Loucy (cell line): Measurements from ENCODE around the gene HMX2.

Experiments
- H2AFZ ChIP-seq: fragments of 200-600 bp; sonication (generic); 2 replicates; pipeline ENCODE4 v1.6.0; 2016; ENCODE audit warnings: antibody characterized with exemption, mild to moderate bottlenecking, low read length, moderate library complexity
- H3F3A ChIP-seq: fragments of 200-600 bp; 2 replicates; pipeline ENCODE4 v1.6.0; 2016; ENCODE audit warnings: antibody characterized with exemption, low read depth, mild to moderate bottlenecking
- H3K27me3 ChIP-seq: fragments of 200-600 bp; sonication (generic); 2 replicates; pipeline ENCODE4 v1.6.1; 2014; ENCODE audit warnings: low read length, mild to moderate bottlenecking; ENCODE audit not compliant: insufficient read depth, poor library complexity, severe bottlenecking
- H3K36me3 ChIP-seq: fragments of 200-600 bp; sonication (generic); 2 replicates; pipeline ENCODE4 v1.6.1; 2016; ENCODE audit warnings: low read length; ENCODE audit not compliant: insufficient read depth
- H3K4me1 ChIP-seq: fragments of 200-600 bp; sonication (generic); 2 replicates; pipeline ENCODE4 v1.5.1; 2014; ENCODE audit warnings: low read length, mild to moderate bottlenecking; ENCODE audit not compliant: insufficient read depth, poor library complexity, severe bottlenecking
- H3K4me2 ChIP-seq: fragments of 200-600 bp; sonication (generic); 2 replicates; pipeline ENCODE4 v1.6.0; 2014; ENCODE audit warnings: antibody characterized with exemption, low read length, low read depth, mild to moderate bottlenecking; ENCODE audit not compliant: poor library complexity, severe bottlenecking
- H3K4me3 ChIP-seq: fragments of 200-600 bp; sonication (generic); 2 replicates; pipeline ENCODE4 v1.5.1; 2014; ENCODE audit warnings: low read length, mild to moderate bottlenecking, mixed read lengths; ENCODE audit not compliant: poor library complexity, severe bottlenecking
- H3K79me2 ChIP-seq: fragments of 200-600 bp; sonication (generic); 2 replicates; pipeline ENCODE4 v1.6.1; 2014; ENCODE audit warnings: low read length; ENCODE audit not compliant: insufficient read depth
- H3K9ac ChIP-seq: fragments of 200-600 bp; sonication (generic); 2 replicates; pipeline ENCODE4 v1.6.0; 2014; ENCODE audit warnings: mild to moderate bottlenecking, low read depth, low read length, moderate library complexity; ENCODE audit not compliant: poor library complexity, severe bottlenecking
- H3K9me2 ChIP-seq: fragments of 200-600 bp; sonication (generic); replicated peaks from 2 replicates; pipeline ENCODE4 v1.6.1; 2016; ENCODE audit warnings: low read depth, low read length, mixed read lengths
- H3K9me3 ChIP-seq: fragments of 200-600 bp; sonication (generic); 2 replicates; pipeline ENCODE4 v1.6.1; 2014; ENCODE audit warnings: mild to moderate bottlenecking, antibody characterized with exemption, low read length, low read depth; ENCODE audit not compliant: insufficient read depth
- H4K20me1 ChIP-seq: fragments of 200-600 bp; sonication (generic); 2 replicates; pipeline ENCODE4 v1.6.0; 2014; ENCODE audit warnings: antibody characterized with exemption, low read length, mild to moderate bottlenecking; ENCODE audit not compliant: insufficient read depth, poor library complexity, severe bottlenecking
- EZH2phosphoT487 ChIP-seq: fragments of 200-600 bp; IDR thresholded peaks from 2 replicates; pipeline ENCODE4 v1.6.1; 2018; ENCODE audit warnings: antibody characterized with exemption, mild to moderate bottlenecking, moderate library complexity, borderline replicate concordance
- TF ChIP-seq, protein P1 (sequence below): fragments of 200-600 bp; sonication (generic); conservative IDR thresholded peaks from 2 replicates; pipeline ENCODE4 v1.5.1; 2014; ENCODE audit warnings: mild to moderate bottlenecking, antibody characterized with exemption, low read length

The HMX2 gene

GRCh38 chr10:123129618-123130271 is 18.2 kb upstream of the HMX2 start:
- Histone ChIP-seq H3K79me2 (no peaks in the 10 kb centered on the region), H2AFZ (no peak overlapping the region), H3K4me3 (no peak overlapping the region), H3K9me2 (no peaks in the 10 kb centered on the region), H3K36me3 (no peaks in the 10 kb centered on the region), H3F3A (no peaks in the 10 kb centered on the region), H3K4me2 (no peak overlapping the region), H3K9ac (no peak overlapping the region), H3K4me1 (peaks cover 7% of the 10 kb centered on the region), H3K27me3 (no peaks in the 10 kb centered on the region), H4K20me1 (no peaks in the 10 kb centered on the region), H3K9me3 (no peaks in the 10 kb centered on the region)
- no peak for TF ChIP-seq EZH2phosphoT487
- TF ChIP-seq, protein P1, sequence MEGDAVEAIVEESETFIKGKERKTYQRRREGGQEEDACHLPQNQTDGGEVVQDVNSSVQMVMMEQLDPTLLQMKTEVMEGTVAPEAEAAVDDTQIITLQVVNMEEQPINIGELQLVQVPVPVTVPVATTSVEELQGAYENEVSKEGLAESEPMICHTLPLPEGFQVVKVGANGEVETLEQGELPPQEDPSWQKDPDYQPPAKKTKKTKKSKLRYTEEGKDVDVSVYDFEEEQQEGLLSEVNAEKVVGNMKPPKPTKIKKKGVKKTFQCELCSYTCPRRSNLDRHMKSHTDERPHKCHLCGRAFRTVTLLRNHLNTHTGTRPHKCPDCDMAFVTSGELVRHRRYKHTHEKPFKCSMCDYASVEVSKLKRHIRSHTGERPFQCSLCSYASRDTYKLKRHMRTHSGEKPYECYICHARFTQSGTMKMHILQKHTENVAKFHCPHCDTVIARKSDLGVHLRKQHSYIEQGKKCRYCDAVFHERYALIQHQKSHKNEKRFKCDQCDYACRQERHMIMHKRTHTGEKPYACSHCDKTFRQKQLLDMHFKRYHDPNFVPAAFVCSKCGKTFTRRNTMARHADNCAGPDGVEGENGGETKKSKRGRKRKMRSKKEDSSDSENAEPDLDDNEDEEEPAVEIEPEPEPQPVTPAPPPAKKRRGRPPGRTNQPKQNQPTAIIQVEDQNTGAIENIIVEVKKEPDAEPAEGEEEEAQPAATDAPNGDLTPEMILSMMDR: no peak

- peaks cover 7% of the 10 kb centered on the region for H3K4me1 ChIP-seq
- no peaks in the 10 kb centered on the region for H3K79me2 ChIP-seq
- H4K20me1 ChIP-seq: no peaks in the 10 kb centered on the region
- no peaks in the 10 kb centered on the region for H3K27me3 ChIP-seq
- no peaks in the 10 kb centered on the region for H3K36me3 ChIP-seq
- no peak for TF ChIP-seq EZH2phosphoT487
- TF ChIP-seq, protein P1: peak; percentile 92
- peak overlapping the region; percentile 60 for H3K4me3 ChIP-seq
- H3K4me2 ChIP-seq: peak overlapping the region; percentile 69
- H3K9me3 ChIP-seq: no peaks in the 10 kb centered on the region
- H3K9me2 ChIP-seq: no peaks in the 10 kb centered on the region
- H3K9ac ChIP-seq: no peak overlapping the region
- no peaks in the 10 kb centered on the region for H3F3A ChIP-seq
- H2AFZ ChIP-seq: peak overlapping the region; percentile 97
Observed at GRCh38 chr10:123132576-123133477, 15.1 kb upstream of the HMX2 start.

DNA sequence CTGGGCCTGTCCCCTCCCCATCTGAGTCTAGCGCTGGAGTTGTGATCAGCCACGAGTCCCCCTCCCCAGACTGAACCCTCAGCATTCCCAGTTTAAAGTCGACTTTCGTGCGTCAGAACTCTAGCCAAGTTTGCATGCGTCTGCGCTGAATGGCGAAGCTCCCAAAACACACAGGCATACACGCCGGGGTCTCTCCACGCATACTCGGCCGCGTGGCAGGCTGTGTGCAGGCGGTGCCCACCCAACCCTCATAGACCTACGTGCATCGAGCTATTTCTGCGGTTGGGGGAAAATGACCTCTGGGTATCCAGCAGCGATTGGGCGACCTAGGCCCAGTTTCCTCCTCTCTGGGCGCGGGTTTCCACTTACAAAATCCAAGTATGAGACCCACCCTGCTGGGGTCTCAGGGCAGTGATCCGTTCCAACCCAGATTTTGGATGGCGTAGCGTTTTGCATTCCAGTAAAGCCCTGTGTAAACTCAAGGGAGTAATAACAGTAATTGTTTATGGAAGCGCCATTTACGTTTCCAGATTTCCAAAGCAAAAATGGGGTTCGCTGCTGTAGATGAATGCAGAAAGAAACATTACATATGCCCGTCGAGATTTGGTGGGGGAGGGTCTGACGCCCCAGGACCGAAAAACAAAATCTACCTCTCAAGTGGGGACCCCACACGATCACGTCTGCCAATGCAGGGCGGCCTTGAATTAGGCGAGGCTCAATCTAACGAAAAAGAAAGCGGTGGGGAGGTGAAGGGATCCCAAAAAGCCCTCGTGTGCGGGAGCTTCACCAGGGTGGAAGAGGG is 14.2 kb upstream of the HMX2 start:
- no peaks in the 10 kb centered on the region for H3K36me3 ChIP-seq
- H3K4me1 ChIP-seq: peaks cover 7% of the 10 kb centered on the region
- peak overlapping the region; percentile 97; the same call in 1 of the 2 replicates for H2AFZ ChIP-seq
- H3K79me2 ChIP-seq: no peaks in the 10 kb centered on the region
- no peaks in the 10 kb centered on the region for H3F3A ChIP-seq
- no peaks in the 10 kb centered on the region for H4K20me1 ChIP-seq
- no peaks in the 10 kb centered on the region for H3K9me3 ChIP-seq
- H3K4me3 ChIP-seq: no peak overlapping the region
- H3K9ac ChIP-seq: no peak overlapping the region
- H3K9me2 ChIP-seq: no peaks in the 10 kb centered on the region
- H3K27me3 ChIP-seq: no peaks in the 10 kb centered on the region
- no peak for TF ChIP-seq EZH2phosphoT487
- TF ChIP-seq, protein P1: no peak
- H3K4me2 ChIP-seq: peak overlapping the region; percentile 69
